ENCODE results near the gene HOXC9. TPM values are rescaled to one million over a fixed set of nuclear protein-coding genes. Genes with fewer than 3 reads are reported as not detected.

The HOXC9 gene
- total and polyA plus RNA-seq, 2 of the 4 experiments (the other 2 are of a cell fraction): 0.26 TPM; not detected in 1

GRCh38 chr12:54019924-54020590 is 20.1 kb downstream of the HOXC9 start:
- intact Hi-C loops (cut with micrococcal nuclease) (no loop called here), dilution Hi-C loops (cut with HindIII; ENCODE audit: low sequenced_read_pairs, unreplicated experiment) (no loop called here), in situ Hi-C loops (cut with MboI; ENCODE audit: low sequenced_read_pairs) (no loop called here)
- Histone ChIP-seq H3K56ac (ENCODE audit: extremely low read depth, insufficient read depth, low read length) (no peak overlapping the region), H4K91ac (ENCODE audit: insufficient read depth, low read depth, low read length) (no peak overlapping the region), H3K4me1 (ENCODE audit: control insufficient read depth, insufficient read depth, low read length) (no peaks in the 10 kb centered on the region), H4K20me1 (ENCODE audit: insufficient read depth, low read length) (no peaks in the 10 kb centered on the region), H3K36me3 (ENCODE audit: control insufficient read depth, insufficient read depth, low read length) (no peaks in the 10 kb centered on the region), H3K79me1 (ENCODE audit: low read depth in 1 of 2, low read length in 2 of 2) (no peaks in the 10 kb centered on the region), H2BK120ac (ENCODE audit: low read depth, low read length) (no peak overlapping the region), H3K18ac (ENCODE audit: low read depth, low read length) (no peak overlapping the region), H3K4ac (ENCODE audit: low read depth, low read length) (no peak overlapping the region), H3K9ac (ENCODE audit: low read depth, low read length) (no peak overlapping the region), H2BK15ac (ENCODE audit: low read depth, low read length) (no peak overlapping the region), H3K4me3 (ENCODE audit: insufficient read depth, low read depth, low read length) (no peak overlapping the region), H3K4me2 (ENCODE audit: low read depth, low read length) (no peak overlapping the region), H2AK9ac (replicated peaks; ENCODE audit: low read depth, low read length, poor library complexity) (no peak overlapping the region), H2BK5ac (ENCODE audit: low read depth, low read length, poor library complexity, severe bottlenecking) (no peak overlapping the region), H3K9me3 (ENCODE audit: control insufficient read depth, insufficient read depth, low read length) (peaks cover 3% of the 10 kb centered on the region), H2BK20ac (ENCODE audit: low read depth, low read length) (no peak overlapping the region), H3K9me1 (ENCODE audit: insufficient read depth, low read length) (no peaks in the 10 kb centered on the region), H4K5ac (ENCODE audit: low read depth, low read length) (no peak overlapping the region), H3K14ac (replicated peaks; ENCODE audit: low read depth, low read length) (no peak overlapping the region), H2AFZ (replicated peaks; ENCODE audit: low read length, poor library complexity) (no peak overlapping the region), H2AK5ac (ENCODE audit: low read depth, low read length) (no peak overlapping the region), H3K27me3 (ENCODE audit: control insufficient read depth, insufficient read depth, low read length) (peaks cover 86% of the 10 kb centered on the region), H3K23ac (ENCODE audit: low read depth, low read length) (no peak overlapping the region), H3K27ac (ENCODE audit: insufficient read depth, low read length) (no peak overlapping the region), H4K8ac (ENCODE audit: low read depth in 2 of 2, low read length in 2 of 2) (no peak overlapping the region)
- CTCF ChIA-PET: no interaction called here
- POLR2A ChIA-PET (ENCODE audit: unreplicated experiment): no interaction called here
- no peak for TF ChIP-seq RCOR1 (IDR thresholded peaks at IDR 0.05; ENCODE audit: insufficient replicate concordance, low read length)
- TF ChIP-seq RAD21 (IDR thresholded peaks at IDR 0.05; ENCODE audit: low read length): no peak
- TF ChIP-seq CTCF (conservative IDR thresholded peaks at IDR 0.05; ENCODE audit: low read depth, low read length): no peak
- no peak for TF ChIP-seq POLR2A (IDR thresholded peaks at IDR 0.05; ENCODE audit: low read depth, low read length)
- TF ChIP-seq MXI1 (IDR thresholded peaks at IDR 0.05; ENCODE audit: borderline replicate concordance, low read depth, low read length): no peak
- TF ChIP-seq MAZ (IDR thresholded peaks at IDR 0.05; ENCODE audit: borderline replicate concordance, low read depth, low read length): no peak
- TF ChIP-seq SMC3 (IDR thresholded peaks at IDR 0.05; ENCODE audit: low read depth, low read length): no peak
- no peak for TF ChIP-seq USF2 (IDR thresholded peaks at IDR 0.05; ENCODE audit: low read depth, low read length)
- TF ChIP-seq BHLHE40 (IDR thresholded peaks at IDR 0.05; ENCODE audit: low read depth, low read length): no peak
- no peak for TF ChIP-seq CEBPB (IDR thresholded peaks at IDR 0.05; ENCODE audit: low read depth, low read length)
- TF ChIP-seq RFX5 (IDR thresholded peaks at IDR 0.05; ENCODE audit: low read depth, low read length): no peak
- TF ChIP-seq CHD1 (IDR thresholded peaks at IDR 0.05; ENCODE audit: low read depth, low read length): no peak
- no peak for TF ChIP-seq FOS (IDR thresholded peaks at IDR 0.05; ENCODE audit: low read depth, low read length)
- TF ChIP-seq NFE2L2 (IDR thresholded peaks at IDR 0.05; ENCODE audit: low read depth, low read length): no peak
- TF ChIP-seq MAFK (IDR thresholded peaks at IDR 0.05; ENCODE audit: low read depth, low read length): no peak
- TF ChIP-seq ELK1 (IDR thresholded peaks at IDR 0.05; ENCODE audit: borderline replicate concordance, low read depth, low read length): no peak
- no TSS peak for BruUV-seq (replicated peaks)
- ATAC-seq (ENCODE audit: low read depth) (no peak), DNase-seq (no peak)
- WGBS, 2 experiments (ENCODE audit: extremely low coverage in 2 of 2, insufficient read length in 1 of 2): 20% methylated on average over 1 of the region's 10 CpGs; no CpG with 5 or more reads in 1 of the 2 experiments
